Colonic mucosa (tissue), 4 donors: ENCODE results near the gene VPREB1. TPM values are rescaled to one million over a fixed set of nuclear protein-coding genes. Genes with fewer than 3 reads are reported as not detected.

Experiments used
- DNase-seq: peaks from one replicate; pipeline ENCODE4 v3.0.0-alpha.2; 2020
- H3K27ac ChIP-seq: fragments of 200-600 bp; one replicate; pipeline ENCODE4 v1.8.0; 2021
- H3K27me3 ChIP-seq: fragments of 200-600 bp; one replicate; pipeline ENCODE4 v1.8.0; 2021
- H3K36me3 ChIP-seq: fragments of 200-600 bp; one replicate; pipeline ENCODE4 v1.8.0; 2021
- H3K4me1 ChIP-seq: fragments of 200-600 bp; one replicate; pipeline ENCODE4 v1.8.0; 2021; ENCODE audit warnings: mild to moderate bottlenecking
- H3K4me3 ChIP-seq: fragments of 200-600 bp; one replicate; pipeline ENCODE4 v1.8.0; 2021
- H3K9ac ChIP-seq, 2 donors: one replicate each; pipeline ENCODE4 v1.7.0; 2013; ENCODE audit warnings: control low read depth in 2 of 2, low read depth in 2 of 2, low read length in 2 of 2
- H3K9me3 ChIP-seq: fragments of 200-600 bp; one replicate; pipeline ENCODE4 v1.8.0; 2021
- CTCF ChIP-seq: fragments of 200-600 bp; IDR thresholded peaks from one replicate; pipeline ENCODE4 v1.8.0; 2022; ENCODE audit warnings: antibody characterized with exemption, mild to moderate bottlenecking
- intact Hi-C: fragments of 100-400 bp; cut with DNase I; formaldehyde crosslinking; loops from one replicate; pipeline ENCODE4 v1.14.1; 2022
- total RNA-seq, 2 donors: library from RNA; stranded (reverse); fragmentation: NEBNext Ultra II Directional in 1 of 2; extraction: Animal tissue kit (Norgen Biotek cat#: 25700) in 1 of 2; gene quantifications; one replicate each; pipeline ENCODE4 v1.2.1, GENCODE V29; 2021
- donor health status: healthy.
- donor health status: DM: no; HTN: no; CAD: no.
- donor health status: DM: no; HTN: no; CAD: no.

VPREB1 gene
- total RNA-seq, 2 donors from 2014 or later, result not detected

- H3K9me3 ChIP-seq, result no peaks in the 10 kb centered on the region
- no peaks in the 10 kb centered on the region for H3K4me1 ChIP-seq
- no peaks in the 10 kb centered on the region for H3K36me3 ChIP-seq
- H3K27me3 ChIP-seq, result no peaks in the 10 kb centered on the region
- H3K4me3 ChIP-seq, result no peak overlapping the region
- H3K9ac ChIP-seq, result no peak overlapping the region
- DNase-seq, result no peak
- no peak for TF ChIP-seq CTCF
- H3K27ac ChIP-seq, result no peak overlapping the region
- intact Hi-C loops, result no loop called here
These were observed 16.2 kb upstream of the VPREB1 start for GRCh38 chr22:22228421-22228820.

- Histone ChIP-seq H3K4me3 (no peak overlapping the region), H3K4me1 (no peaks in the 10 kb centered on the region), H3K27me3 (no peaks in the 10 kb centered on the region), H3K27ac (no peak overlapping the region), H3K36me3 (no peaks in the 10 kb centered on the region), H3K9me3 (no peaks in the 10 kb centered on the region), H3K9ac (no peak overlapping the region)
- TF ChIP-seq CTCF, result no peak
- DNase-seq, result no peak
- intact Hi-C loops, result no loop called here
These were observed 15.7 kb upstream of the VPREB1 start for GRCh38 chr22:22228921-22229320.

GRCh38 chr22:22229683-22230420 lies 14.7 kb upstream of the VPREB1 start:
- no peak overlapping the region for H3K27ac ChIP-seq
- no peak for TF ChIP-seq CTCF
- no peak overlapping the region for H3K4me3 ChIP-seq
- no peak for DNase-seq
- H3K9ac ChIP-seq, result no peak overlapping the region
- H3K27me3 ChIP-seq, result no peaks in the 10 kb centered on the region
- H3K9me3 ChIP-seq, result no peaks in the 10 kb centered on the region
- intact Hi-C loops, result loop anchor here (10.0 kb wide), 1 partner anchor 75 kb away; no protein-coding TSS in a partner anchor
- H3K36me3 ChIP-seq, result no peaks in the 10 kb centered on the region
- no peaks in the 10 kb centered on the region for H3K4me1 ChIP-seq

- no peak for DNase-seq
- H3K4me1 ChIP-seq, result no peaks in the 10 kb centered on the region
- TF ChIP-seq CTCF, result no peak
- no peak overlapping the region for H3K27ac ChIP-seq
- H3K4me3 ChIP-seq, result no peak overlapping the region
- no peak overlapping the region for H3K9ac ChIP-seq
- intact Hi-C loops, result loop anchor here (10.0 kb wide), 1 partner anchor 76 kb away; no protein-coding TSS in a partner anchor
- H3K9me3 ChIP-seq, result no peaks in the 10 kb centered on the region
- H3K27me3 ChIP-seq, result no peaks in the 10 kb centered on the region
- no peaks in the 10 kb centered on the region for H3K36me3 ChIP-seq
These were observed 14.1 kb upstream of the VPREB1 start for GRCh38 chr22:22230438-22230837.

- DNase-seq, result no peak
- Histone ChIP-seq H3K9me3 (no peaks in the 10 kb centered on the region), H3K4me1 (no peaks in the 10 kb centered on the region), H3K27me3 (no peaks in the 10 kb centered on the region), H3K4me3 (no peak overlapping the region), H3K36me3 (no peaks in the 10 kb centered on the region), H3K9ac (no peak overlapping the region), H3K27ac (no peak overlapping the region)
- no peak for TF ChIP-seq CTCF
- intact Hi-C loops, result loop anchor here (10.0 kb wide), 1 partner anchor 78 kb away; no protein-coding TSS in a partner anchor
These were observed 11.5 kb upstream of the VPREB1 start for GRCh38 chr22:22233081-22233480.
